ENCODE results near the gene TEX10. TPM values are rescaled to one million over a fixed set of nuclear protein-coding genes. Genes with fewer than 3 reads are reported as not detected.

Gene TEX10
- total and polyA plus RNA-seq, 9 of the 15 experiments (the other 6 are each of a cell fraction or from before 2014, with no cell fraction given), result 27.8 to 60.0 (median 47.9) TPM

DNA sequence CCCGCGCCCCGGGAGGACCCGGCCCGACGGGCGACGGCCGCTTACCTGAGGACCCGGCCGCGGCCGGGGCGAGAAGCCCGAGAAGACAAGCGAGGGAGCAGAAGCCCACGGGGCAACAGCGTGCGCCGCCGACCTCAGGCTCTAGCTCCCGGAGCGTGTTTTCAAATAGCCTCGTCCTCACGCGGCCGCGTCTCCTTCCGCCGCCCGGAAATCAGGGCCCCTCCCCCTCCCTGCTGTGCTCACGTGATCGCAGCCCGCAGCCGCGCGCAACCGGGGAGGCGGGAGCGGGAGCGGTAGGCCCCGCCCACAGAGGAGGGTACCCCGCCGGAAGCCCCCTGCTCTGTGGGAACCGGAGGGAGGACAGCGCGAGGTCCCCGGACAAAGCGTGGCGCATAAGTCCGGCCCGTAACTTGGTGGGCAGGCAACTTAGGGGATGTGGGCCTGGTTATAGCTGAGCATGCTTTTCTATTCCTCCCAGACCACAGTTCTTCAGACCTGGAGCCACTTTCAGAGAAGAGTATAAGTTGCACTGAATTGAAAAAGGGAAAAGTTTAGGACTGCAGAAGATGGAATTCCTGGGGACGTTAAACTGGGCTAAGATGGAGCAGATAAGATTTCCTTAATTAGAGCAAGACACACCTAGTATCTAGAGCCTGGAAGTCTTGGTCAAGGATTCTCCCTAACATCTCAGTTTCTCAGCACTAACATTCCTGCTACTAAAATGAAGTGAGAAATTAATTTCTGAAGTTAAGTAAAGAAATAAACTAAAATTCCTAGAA is at the start of gene TEX10 (continued):
- peak in 2 of 3 experiments; percentile 53 to 76; a peak in 3 of 6 replicates for TF ChIP-seq ZBTB11 (CRISPR knock-in tag; IDR thresholded peaks at IDR 0.05)
- no peak for TF ChIP-seq SRSF1 (IDR thresholded peaks at IDR 0.05; ENCODE audit: low read depth, low read length)
- TF ChIP-seq POLR3G (IDR thresholded peaks at IDR 0.05; ENCODE audit: extremely low read depth, insufficient read length, insufficient replicate concordance), result no peak
- TF ChIP-seq KLF13 (tag; IDR thresholded peaks at IDR 0.05; ENCODE audit: borderline replicate concordance, low read depth), result peak; percentile 41; the same call in 1 of the 2 replicates
- TF ChIP-seq NELFE (IDR thresholded peaks at IDR 0.05; ENCODE audit: insufficient read depth, insufficient read length), result no peak
- peak; percentile 98 for TF ChIP-seq POLR2G (IDR thresholded peaks at IDR 0.05; ENCODE audit: low read depth, low read length)
- no peak for TF ChIP-seq RFX1 (IDR thresholded peaks at IDR 0.05)
- TF ChIP-seq FOXK2 (conservative IDR thresholded peaks at IDR 0.05 in 1 of 2, IDR thresholded peaks at IDR 0.05 in 1 of 2; ENCODE audit: low read depth in 2 of 2), result peak; percentile 88 to 91
- TF ChIP-seq ZNF124 (CRISPR knock-in tag; IDR thresholded peaks at IDR 0.05), result no peak
- TF ChIP-seq ZNF57 (CRISPR knock-in tag; IDR thresholded peaks at IDR 0.05), result no peak
- TF ChIP-seq ZNF644 (tag; IDR thresholded peaks at IDR 0.05; ENCODE audit: low read depth), result no peak
- TF ChIP-seq HMG20B (CRISPR knock-in tag; IDR thresholded peaks at IDR 0.05), result no peak
- TF ChIP-seq CBX3 (IDR thresholded peaks at IDR 0.05; ENCODE audit: borderline replicate concordance in 1 of 2, low read length in 2 of 2), result no peak
- no peak for TF ChIP-seq MCM2 (IDR thresholded peaks at IDR 0.05; ENCODE audit: low read depth)
- TF ChIP-seq BRD4 (IDR thresholded peaks at IDR 0.05), result no peak
- no peak for TF ChIP-seq SMAD1 (IDR thresholded peaks at IDR 0.05; ENCODE audit: low read depth, low read length, partially characterized antibody)
- TF ChIP-seq CBFA2T2 (conservative IDR thresholded peaks at IDR 0.05), result peak; percentile 71
- peak; percentile 95 for TF ChIP-seq RAD51 (IDR thresholded peaks at IDR 0.05; ENCODE audit: borderline replicate concordance, low read depth)
- no peak for TF ChIP-seq SRSF7 (optimal IDR thresholded peaks at IDR 0.05; ENCODE audit: low read depth, low read length)
